NCI-H526 treated with DMSO at 0.1 percent for 48 hours (cell line): ENCODE data around the gene STON2.
"Not testable (repeated sequence)": the region's sequence is repeated elsewhere in the genome, so short reads cannot be mapped to it uniquely, and the experiment has no call there.

Experiments used
- DNase-seq: peaks from one replicate; lab custom pipeline; 2025; lab: John Stamatoyannopoulos, UW

STON2 gene

GRCh38 chr14:81400202-81400678, at the start of gene STON2:
STON2 (minus strand) TSS chr14:81400324; CDS start chr14:81398382, 1,942 bp downstream.
- no peak for DNase-seq

- no peak for DNase-seq
These were observed 49.5 kb upstream of the STON2 start for GRCh38 chr14:81449576-81449975.

DNA sequence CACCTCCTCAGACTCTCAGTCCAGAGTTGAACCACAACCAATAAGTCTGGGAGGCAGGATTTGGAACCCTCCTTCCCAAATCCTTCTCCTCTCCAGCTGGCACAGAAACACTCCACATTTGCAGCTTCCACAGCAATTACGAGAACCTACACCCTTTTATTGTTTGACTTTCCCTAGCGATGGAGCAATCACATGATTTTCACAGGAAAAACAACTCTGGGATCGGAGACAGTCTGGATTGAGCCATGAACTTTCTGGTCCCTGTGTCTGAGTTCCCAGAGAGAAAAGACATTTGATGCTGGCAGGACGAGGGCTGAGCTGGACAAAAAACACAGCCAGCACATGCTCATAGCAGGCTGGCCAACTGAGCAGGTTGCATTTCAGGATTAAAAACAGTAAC, 49.0 kb upstream of the STON2 start:
- no peak for DNase-seq

GRCh38 chr14:81447021-81447764, 47.1 kb upstream of the STON2 start:
- DNase-seq: no peak

GRCh38 chr14:81446279-81447007, 46.3 kb upstream of the STON2 start:
- no peak for DNase-seq

DNA sequence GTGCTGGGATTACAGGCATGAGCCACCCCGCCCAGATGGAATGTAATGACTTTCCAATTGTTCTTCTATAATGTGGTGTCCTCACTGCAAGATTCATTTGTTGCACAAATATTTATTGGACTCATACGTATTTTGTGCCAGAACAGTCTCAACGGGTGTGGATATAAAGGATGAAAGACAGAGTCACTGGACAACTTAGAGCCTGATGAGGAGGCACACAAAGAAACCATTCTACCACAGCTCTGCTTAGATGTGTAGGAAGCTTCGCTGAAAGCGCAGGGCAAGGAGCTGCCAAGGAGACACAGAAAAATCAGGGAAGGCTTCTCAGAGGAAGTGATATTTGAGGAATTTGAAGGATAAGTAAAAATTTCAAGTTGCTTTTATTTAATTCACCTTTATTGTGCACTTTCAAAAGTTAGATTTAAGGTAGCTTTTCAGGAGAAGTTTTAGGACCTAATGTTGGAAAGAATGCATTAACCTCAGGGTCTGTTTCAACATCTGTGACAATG, 41.6 kb upstream of the STON2 start:
- no peak for DNase-seq

GRCh38 chr14:81440041-81440440, 39.9 kb upstream of the STON2 start:
- no peak for DNase-seq

DNA sequence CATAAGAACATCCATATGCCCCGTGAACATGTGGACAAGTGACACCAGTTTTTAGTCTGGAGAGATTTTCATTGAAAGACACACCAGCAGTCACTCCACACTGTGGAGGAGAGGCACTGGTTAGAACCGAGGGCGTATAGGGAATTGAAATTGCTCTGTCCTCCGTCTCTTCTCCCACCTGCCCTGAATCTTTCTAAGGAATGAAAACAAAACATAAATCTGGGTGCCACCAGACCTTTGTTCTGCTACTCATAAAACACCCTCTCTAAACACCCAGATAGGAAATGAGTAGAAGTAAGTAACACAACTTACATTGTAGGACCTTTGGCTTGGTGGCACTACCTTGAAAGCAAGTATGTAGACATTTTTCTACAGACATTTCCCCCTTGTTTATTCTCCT, 37.1 kb upstream of the STON2 start:
- no peak for DNase-seq

DNA sequence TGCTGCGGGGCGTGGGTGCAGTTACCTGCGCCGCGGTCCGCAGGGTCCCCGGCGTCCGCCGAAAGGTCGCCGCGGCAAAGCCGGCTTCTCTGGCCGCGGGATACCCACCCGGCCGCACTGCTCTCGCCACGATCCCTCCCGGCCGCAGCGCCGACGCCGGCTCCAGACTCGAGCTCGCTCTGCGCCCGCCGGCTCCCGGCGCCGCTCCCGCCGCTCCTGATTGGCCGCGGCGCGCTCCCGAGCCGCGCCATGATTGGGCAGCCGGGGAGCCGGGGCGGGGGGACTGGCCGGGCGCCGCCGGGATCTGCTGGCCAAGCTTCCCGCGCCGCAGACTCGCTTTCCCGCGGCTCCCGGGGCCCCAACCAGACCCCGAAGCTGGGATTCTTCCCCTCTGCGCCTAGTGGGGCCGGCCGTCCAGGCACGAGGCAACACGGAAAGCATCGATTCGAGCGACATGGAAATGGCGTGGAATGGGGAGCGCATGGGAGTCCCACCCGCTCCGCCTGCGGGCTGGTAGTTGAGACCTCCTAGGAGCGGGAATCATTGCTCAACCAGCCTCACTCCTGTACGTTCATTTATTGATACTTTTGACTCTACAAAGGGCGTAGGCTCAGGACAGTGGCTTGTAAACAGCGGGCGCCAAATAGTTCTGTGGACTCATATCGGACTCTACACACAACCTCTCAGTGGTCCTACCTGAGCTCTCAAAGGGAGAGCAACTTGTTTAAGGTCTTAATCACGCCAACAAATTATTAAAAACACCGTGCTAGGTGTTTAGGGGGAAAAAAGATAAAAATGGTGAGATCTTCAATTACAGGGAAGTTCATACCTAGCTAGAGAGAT, 36.4 kb upstream of the STON2 start:
- peak; percentile 80 for DNase-seq

GRCh38 chr14:81435391-81436295, 35.5 kb upstream of the STON2 start:
- DNase-seq: peak; percentile 68

DNA sequence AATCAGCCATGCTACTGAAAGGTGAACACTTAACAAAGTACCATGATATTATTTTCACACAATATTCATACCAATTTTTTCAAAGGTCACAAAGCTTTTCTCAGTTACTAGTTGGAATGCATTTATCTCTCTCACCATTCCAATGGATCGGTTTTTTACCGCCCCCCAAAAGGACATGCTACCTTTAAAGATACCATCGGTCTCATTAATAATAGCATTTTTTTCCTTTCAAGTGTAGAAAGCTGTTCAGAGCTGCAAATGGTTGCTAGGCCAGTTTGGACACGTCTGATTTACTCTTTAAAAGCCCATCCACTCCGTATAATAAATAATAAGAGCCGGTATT, 34.9 kb upstream of the STON2 start:
- DNase-seq: no peak

DNA sequence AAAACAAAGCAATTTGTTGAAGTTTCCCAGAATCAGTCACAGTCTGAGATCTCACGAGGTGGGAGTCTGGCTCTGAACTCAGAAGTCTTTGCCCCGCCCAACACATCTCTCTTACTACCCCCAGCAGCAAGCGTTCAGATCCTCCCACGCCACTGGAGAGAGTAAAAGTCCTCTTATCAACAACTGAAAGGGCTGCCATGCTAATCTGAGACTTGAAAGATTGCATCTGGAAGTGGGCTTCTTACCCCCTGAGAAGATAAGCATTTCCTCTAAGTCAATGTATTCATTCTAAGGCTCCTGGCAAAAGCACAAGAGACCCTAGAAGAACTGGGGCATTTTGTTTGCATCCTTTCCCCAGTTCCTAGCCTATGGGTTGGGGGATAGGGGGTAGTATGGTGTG, 34.1 kb upstream of the STON2 start:
- DNase-seq: no peak

DNA sequence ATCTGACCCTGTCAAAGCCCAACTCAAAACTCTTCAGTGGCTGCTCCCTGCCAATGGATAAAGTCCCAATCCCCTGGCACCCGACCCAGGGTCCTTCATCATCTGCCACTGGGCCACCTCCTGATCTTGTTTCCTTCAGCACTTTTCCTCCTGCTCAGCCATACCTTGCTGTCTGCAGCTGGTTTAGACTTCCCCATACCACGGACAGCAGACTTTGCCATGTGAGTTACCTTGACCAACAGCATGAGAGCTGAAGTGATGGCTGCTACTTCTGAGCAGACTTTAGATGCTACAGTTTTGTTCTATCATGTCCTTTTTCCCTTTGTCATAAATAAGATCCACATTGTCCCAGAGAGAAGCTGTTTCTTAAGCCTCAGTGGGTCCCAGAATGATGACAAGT, 33.3 kb upstream of the STON2 start:
- DNase-seq: no peak

DNA sequence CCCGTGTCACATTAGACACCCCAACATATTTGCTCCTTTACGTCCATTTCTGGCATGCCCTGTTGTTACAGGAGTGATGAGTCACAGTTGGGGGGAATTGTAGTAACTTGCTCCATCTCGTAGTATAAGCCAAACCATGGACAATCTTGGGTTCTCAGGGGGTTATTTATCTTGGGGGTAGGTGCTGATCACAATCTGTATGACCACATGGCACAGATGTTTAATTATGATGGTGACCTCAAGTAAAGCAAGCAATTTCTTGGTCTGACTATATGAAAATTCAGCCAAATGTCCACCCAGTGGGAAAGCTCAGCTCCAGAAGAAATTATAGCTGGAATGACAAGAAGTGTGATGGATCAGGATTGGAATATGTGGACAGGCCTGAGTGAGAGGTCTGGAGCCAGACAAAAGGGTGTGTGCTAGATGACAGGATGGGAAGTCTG, 32.1 kb upstream of the STON2 start:
- no peak for DNase-seq

DNA sequence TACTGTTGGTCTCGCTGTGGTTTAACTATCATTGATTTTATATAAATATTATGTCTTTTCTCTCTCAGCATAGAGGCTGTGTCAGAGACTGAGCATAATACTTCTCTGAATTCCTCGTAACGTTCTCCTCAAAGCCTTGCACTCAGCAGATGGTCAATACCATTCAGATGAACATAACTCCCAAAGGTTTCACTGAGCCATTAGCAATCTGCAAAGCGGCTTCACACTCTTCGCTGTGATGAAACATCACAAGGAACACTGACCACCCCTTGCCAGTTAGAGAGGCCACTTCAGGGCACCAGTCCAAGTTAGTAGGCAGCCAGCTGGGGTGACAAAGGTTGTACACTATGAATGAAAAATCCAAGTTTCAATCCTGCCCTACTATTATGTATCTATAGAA, 30.1 kb upstream of the STON2 start:
- no peak for DNase-seq

- DNase-seq: not testable (repeated sequence)
These were observed 29.6 kb upstream of the STON2 start for GRCh38 chr14:81429749-81430148.

DNA sequence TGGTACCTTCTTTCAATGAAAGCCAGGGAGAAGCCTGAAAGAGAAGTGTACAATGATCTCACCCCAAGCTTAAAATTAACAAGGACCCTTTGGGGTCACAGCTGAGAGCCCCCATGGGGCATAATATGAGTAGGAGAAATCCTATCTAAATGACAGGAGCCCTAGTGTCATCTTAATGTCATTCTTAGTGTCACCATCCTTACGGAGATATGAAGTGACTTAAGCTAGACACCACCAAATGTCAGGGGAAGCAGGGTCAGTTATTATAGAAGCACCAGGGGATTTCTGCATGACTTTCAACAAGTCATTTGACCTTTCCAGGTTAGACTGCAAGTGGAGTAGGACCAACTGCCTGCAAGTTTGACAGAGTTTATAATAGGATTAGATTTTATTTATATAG, 28.9 kb upstream of the STON2 start:
- DNase-seq: no peak

GRCh38 chr14:81427348-81428058, 27.4 kb upstream of the STON2 start:
- DNase-seq: no peak

- DNase-seq: no peak
These were observed 23.4 kb upstream of the STON2 start for GRCh38 chr14:81423504-81423903.

GRCh38 chr14:81418057-81418790, 18.1 kb upstream of the STON2 start:
- no peak for DNase-seq
